DND-41 (cell line): ENCODE measurements around the gene ERO1B.
"Not testable (repeated sequence)": the region's sequence is repeated elsewhere in the genome, so short reads cannot be mapped to it uniquely, and the experiment has no call there.

ENCODE experiments used
- ATAC-seq: fragments of 200-7000 bp; cut with Tn5 transposase; 3 replicates; pipeline ENCODE4 v1.9.1; 2021; ENCODE audit warnings: low read depth; ENCODE audit not compliant: insufficient read depth
- DNase-seq: peaks from one replicate; pipeline ENCODE4 v3.0.0-alpha.2; 2020
- H2AFZ ChIP-seq: 2 replicates; pipeline ENCODE4 v1.6.0; 2012; ENCODE audit warnings: low read depth, low read length
- H3K27ac ChIP-seq: 2 replicates; pipeline ENCODE4 v1.5.1; 2012; ENCODE audit warnings: low read length, inconsistent platforms
- H3K27me3 ChIP-seq: fragments of 200-600 bp; sonication (generic); 2 replicates; pipeline ENCODE4 v1.6.0; 2012; ENCODE audit warnings: low read length, mild to moderate bottlenecking, inconsistent platforms; ENCODE audit not compliant: insufficient read depth, poor library complexity
- H3K36me3 ChIP-seq: 2 replicates; pipeline ENCODE4 v1.5.1; 2012; ENCODE audit warnings: low read length, inconsistent platforms; ENCODE audit not compliant: insufficient read depth
- H3K4me1 ChIP-seq: 2 replicates; pipeline ENCODE4 v1.5.1; 2012; ENCODE audit warnings: mild to moderate bottlenecking, low read length; ENCODE audit not compliant: insufficient read depth
- H3K4me2 ChIP-seq: 2 replicates; pipeline ENCODE4 v1.6.0; 2012; ENCODE audit warnings: mild to moderate bottlenecking, moderate library complexity, low read length, inconsistent platforms; ENCODE audit not compliant: insufficient read depth
- H3K4me3 ChIP-seq, 2 experiments: fragments of 200-600 bp in 1 of 2; shearing (Covaris generic) in 1 of 2; 2 replicates each; pipeline ENCODE4 v1.5.1; 2012 to 2016; ENCODE audit warnings: inconsistent platforms in 2 of 2, low read length in 2 of 2, mild to moderate bottlenecking in 2 of 2, low read depth in 1 of 2, moderate library complexity in 1 of 2
- H3K79me2 ChIP-seq: 2 replicates; pipeline ENCODE4 v1.6.0; 2012; ENCODE audit warnings: low read length, inconsistent platforms; ENCODE audit not compliant: insufficient read depth
- H3K9ac ChIP-seq: 2 replicates; pipeline ENCODE4 v1.6.0; 2012; ENCODE audit warnings: low read depth, mild to moderate bottlenecking, inconsistent platforms, low read length, moderate library complexity
- H3K9me3 ChIP-seq: 2 replicates; pipeline ENCODE4 v1.5.1; 2012; ENCODE audit warnings: low read length, moderate library complexity, mild to moderate bottlenecking, inconsistent platforms; ENCODE audit not compliant: insufficient read depth, severe bottlenecking
- H4K20me1 ChIP-seq: 2 replicates; pipeline ENCODE4 v1.6.0; 2012; ENCODE audit warnings: low read length; ENCODE audit not compliant: insufficient read depth
- EZH2 ChIP-seq: IDR thresholded peaks from 3 replicates; pipeline ENCODE4 v1.6.1; 2012; ENCODE audit warnings: borderline replicate concordance, low read depth, mild to moderate bottlenecking, moderate library complexity, low read length, inconsistent platforms; ENCODE audit not compliant: severe bottlenecking
- TF ChIP-seq, protein P1 (sequence below): IDR thresholded peaks from 2 replicates; pipeline ENCODE4 v1.5.1; 2012; ENCODE audit warnings: borderline replicate concordance, low read length, moderate library complexity, mild to moderate bottlenecking; ENCODE audit not compliant: poor library complexity, severe bottlenecking; ENCODE audit errors: extremely low read depth

Gene ERO1B

DNA sequence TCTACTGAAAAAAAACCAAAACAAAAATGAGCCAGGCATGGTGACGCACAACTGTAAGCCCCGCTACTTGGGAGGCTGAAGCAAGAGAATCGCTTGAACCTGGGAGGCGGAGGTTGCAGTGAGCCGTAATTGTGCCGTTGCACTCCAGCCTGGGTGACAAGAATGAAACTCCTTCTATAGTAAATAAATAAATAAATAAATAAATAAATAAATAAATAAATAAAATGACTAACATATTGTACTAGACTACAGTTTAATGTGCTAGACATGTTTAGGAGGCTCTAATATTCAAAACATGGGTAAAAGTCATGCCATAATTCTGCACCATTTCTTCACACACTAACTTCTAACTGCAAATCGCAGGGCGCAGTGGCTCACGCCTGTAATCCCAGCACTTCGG is 33.3 kb upstream of the ERO1B start:
- ATAC-seq (no peak), DNase-seq (no peak)
- Histone ChIP-seq H3K79me2 (no peaks in the 10 kb centered on the region), H3K27ac (no peak overlapping the region), H3K4me1 (no peaks in the 10 kb centered on the region), H3K9ac (no peak overlapping the region), H3K27me3 (no peaks in the 10 kb centered on the region), H3K4me3 (no peak overlapping the region), H2AFZ (no peak overlapping the region), H4K20me1 (no peaks in the 10 kb centered on the region), H3K36me3 (no peaks in the 10 kb centered on the region), H3K9me3 (no peaks in the 10 kb centered on the region), H3K4me2 (no peak overlapping the region)
- TF ChIP-seq, protein P1, sequence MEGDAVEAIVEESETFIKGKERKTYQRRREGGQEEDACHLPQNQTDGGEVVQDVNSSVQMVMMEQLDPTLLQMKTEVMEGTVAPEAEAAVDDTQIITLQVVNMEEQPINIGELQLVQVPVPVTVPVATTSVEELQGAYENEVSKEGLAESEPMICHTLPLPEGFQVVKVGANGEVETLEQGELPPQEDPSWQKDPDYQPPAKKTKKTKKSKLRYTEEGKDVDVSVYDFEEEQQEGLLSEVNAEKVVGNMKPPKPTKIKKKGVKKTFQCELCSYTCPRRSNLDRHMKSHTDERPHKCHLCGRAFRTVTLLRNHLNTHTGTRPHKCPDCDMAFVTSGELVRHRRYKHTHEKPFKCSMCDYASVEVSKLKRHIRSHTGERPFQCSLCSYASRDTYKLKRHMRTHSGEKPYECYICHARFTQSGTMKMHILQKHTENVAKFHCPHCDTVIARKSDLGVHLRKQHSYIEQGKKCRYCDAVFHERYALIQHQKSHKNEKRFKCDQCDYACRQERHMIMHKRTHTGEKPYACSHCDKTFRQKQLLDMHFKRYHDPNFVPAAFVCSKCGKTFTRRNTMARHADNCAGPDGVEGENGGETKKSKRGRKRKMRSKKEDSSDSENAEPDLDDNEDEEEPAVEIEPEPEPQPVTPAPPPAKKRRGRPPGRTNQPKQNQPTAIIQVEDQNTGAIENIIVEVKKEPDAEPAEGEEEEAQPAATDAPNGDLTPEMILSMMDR, result no peak
- no peak for TF ChIP-seq EZH2

DNA sequence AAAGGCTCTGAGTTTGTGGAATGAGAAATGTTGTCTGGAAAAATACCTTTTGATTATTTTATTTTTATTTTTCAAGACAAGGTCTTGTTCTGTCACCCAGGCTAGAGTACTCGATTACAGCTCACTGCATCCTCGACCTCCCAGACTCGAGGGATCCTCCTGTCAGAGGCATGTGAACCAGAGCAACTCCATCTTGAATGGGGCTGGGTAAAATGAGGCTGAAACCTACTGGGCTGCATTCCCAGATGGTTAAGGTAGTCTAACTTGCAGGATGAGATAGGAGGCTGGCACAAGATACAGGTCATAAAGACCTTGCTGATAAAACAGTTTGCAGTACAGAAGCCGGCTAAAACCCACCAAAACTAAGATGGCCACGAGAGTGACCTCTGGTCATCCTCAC is 32.3 kb upstream of the ERO1B start:
- ATAC-seq, H3K9ac ChIP-seq, H3K9me3 ChIP-seq, H4K20me1 ChIP-seq, H3K27me3 ChIP-seq, H3K4me1 ChIP-seq, H3K36me3 ChIP-seq, H3K79me2 ChIP-seq, H3K27ac ChIP-seq, H3K4me3 ChIP-seq, H3K4me2 ChIP-seq, DNase-seq, H2AFZ ChIP-seq: not testable (repeated sequence)

DNA sequence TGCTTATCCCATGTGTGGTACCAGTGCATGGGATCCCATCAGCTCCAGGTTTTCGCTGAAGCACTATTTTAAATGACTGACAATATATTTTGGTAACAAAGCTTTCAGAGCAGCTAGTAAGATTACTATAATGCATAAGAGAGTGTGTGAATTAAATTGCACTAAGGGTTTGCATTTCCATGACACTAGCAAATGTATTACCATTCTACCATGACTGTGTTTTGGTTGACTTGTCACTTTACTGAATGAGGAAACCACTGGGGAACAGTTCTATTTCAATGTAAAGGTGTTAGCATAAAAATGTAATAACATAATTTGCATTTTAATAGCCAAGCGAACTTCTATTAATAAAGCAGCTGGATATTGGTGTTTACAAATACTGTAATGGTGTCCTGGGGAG is 31.7 kb upstream of the ERO1B start:
- H3K79me2 ChIP-seq, result no peaks in the 10 kb centered on the region
- no peaks in the 10 kb centered on the region for H3K4me1 ChIP-seq
- no peak overlapping the region for H3K4me2 ChIP-seq
- no peak for DNase-seq
- no peaks in the 10 kb centered on the region for H4K20me1 ChIP-seq
- no peak for ATAC-seq
- TF ChIP-seq, protein P1, result no peak
- TF ChIP-seq EZH2, result no peak
- H3K27ac ChIP-seq, result no peak overlapping the region
- H3K9me3 ChIP-seq, result no peaks in the 10 kb centered on the region
- no peak overlapping the region for H3K4me3 ChIP-seq
- H3K9ac ChIP-seq, result no peak overlapping the region
- H2AFZ ChIP-seq, result no peak overlapping the region
- no peaks in the 10 kb centered on the region for H3K27me3 ChIP-seq
- no peaks in the 10 kb centered on the region for H3K36me3 ChIP-seq

DNA sequence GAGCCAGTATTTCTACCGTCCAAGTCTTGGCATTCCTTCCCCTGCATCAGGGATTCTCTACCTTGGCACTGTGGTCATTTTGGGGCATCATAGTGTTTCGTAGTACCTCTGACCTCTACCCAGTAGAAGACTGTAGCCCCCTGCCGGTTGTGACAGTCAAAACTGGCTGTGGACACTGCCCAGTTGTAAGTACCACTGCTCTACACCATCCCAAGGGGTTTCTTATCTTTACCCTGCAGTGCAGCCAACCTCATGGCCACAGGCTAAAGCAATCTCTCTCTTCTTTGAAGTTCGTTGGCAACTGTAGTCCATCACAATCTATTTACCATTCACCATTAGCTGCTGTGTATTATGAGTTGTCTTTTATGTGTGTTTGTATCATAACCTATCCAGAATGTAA is 29.3 kb upstream of the ERO1B start:
- DNase-seq (no peak), ATAC-seq (no peak)
- Histone ChIP-seq H3K27ac (no peak overlapping the region), H3K27me3 (no peaks in the 10 kb centered on the region), H3K4me2 (no peak overlapping the region), H3K4me3 (no peak overlapping the region), H2AFZ (no peak overlapping the region), H3K79me2 (no peaks in the 10 kb centered on the region), H4K20me1 (no peaks in the 10 kb centered on the region), H3K36me3 (no peaks in the 10 kb centered on the region), H3K9me3 (no peaks in the 10 kb centered on the region), H3K4me1 (no peaks in the 10 kb centered on the region), H3K9ac (no peak overlapping the region)
- TF ChIP-seq, protein P1, result peak; percentile 9
- TF ChIP-seq EZH2, result no peak
